SH-SY5Y (cell line): ENCODE measurements around the gene MIB2.

Source experiments
- GATA2 ChIP-seq: IDR thresholded peaks from 2 replicates; pipeline ENCODE4 v1.6.1; 2011; ENCODE audit warnings: mild to moderate bottlenecking, low read depth, low read length
- GATA3 ChIP-seq: IDR thresholded peaks from 2 replicates; pipeline ENCODE4 v1.6.1; 2011; ENCODE audit warnings: low read depth, mild to moderate bottlenecking, low read length, moderate library complexity

DNA sequence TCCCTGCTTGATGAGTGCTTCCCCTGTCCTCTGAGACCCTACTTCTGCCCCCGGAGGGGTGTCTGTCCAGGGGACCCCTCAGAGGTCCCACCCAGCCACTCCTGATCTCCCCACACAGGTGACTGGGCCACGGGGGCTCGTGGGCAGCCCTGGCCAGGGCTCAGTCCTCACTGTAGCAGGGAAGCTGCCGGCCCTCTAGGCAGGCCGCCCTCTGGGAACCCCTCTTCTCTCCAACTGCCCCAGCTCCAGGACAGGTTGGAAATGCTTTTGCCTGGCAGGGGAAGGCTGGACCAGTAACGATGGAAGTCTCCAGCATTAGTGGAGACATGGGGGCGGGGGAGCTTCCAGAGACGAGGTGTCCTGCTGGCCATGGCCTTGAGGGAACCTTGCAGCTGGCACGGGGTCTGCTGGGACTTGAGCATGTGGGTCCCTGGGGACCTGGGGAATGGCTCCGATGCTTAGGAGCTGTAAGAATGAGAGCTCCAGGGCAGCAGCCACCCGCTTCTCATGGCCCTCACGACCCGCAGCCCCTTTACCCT is 12.3 kb upstream of the MIB2 start:
- no peak for TF ChIP-seq GATA2
- TF ChIP-seq GATA3 = no peak
